Neural cell (in vitro differentiated cells): ENCODE measurements around the gene MGAT5B. TPM values are rescaled to one million over a fixed set of nuclear protein-coding genes. Genes with fewer than 3 reads are reported as not detected.

Source experiments
- H2AFZ ChIP-seq: fragments of 200-600, 300-800 bp; sonication (generic), shearing (Covaris generic); 2 replicates; pipeline ENCODE4 v1.6.0; 2014; ENCODE audit warnings: low read depth, mild to moderate bottlenecking, antibody characterized with exemption, low read length, moderate library complexity
- H3F3A ChIP-seq: fragments of 200-600 bp; shearing (Covaris generic); 2 replicates; pipeline ENCODE4 v1.6.1; 2016; ENCODE audit warnings: mild to moderate bottlenecking, moderate library complexity, mixed read lengths, antibody characterized with exemption, low read length; ENCODE audit not compliant: insufficient read depth, poor library complexity, severe bottlenecking
- H3K27ac ChIP-seq: fragments of 200-600, 300-800 bp; sonication (generic), shearing (Covaris generic); 2 replicates; pipeline ENCODE4 v1.5.1; 2014; ENCODE audit warnings: mild to moderate bottlenecking, low read length, moderate library complexity
- H3K27me3 ChIP-seq: fragments of 300-800, 200-600 bp; sonication (generic), shearing (Covaris generic); 2 replicates; pipeline ENCODE4 v1.6.0; 2014; ENCODE audit warnings: mild to moderate bottlenecking, low read depth, low read length, moderate library complexity; ENCODE audit not compliant: insufficient read depth
- H3K36me3 ChIP-seq: fragments of 300-800, 200-600 bp; sonication (generic), shearing (Covaris generic); 2 replicates; pipeline ENCODE4 v1.5.1; 2014; ENCODE audit warnings: mild to moderate bottlenecking, antibody characterized with exemption, low read length, moderate library complexity; ENCODE audit not compliant: insufficient read depth
- H3K4me2 ChIP-seq: fragments of 300-800, 200-600 bp; sonication (generic), shearing (Covaris generic); 2 replicates; pipeline ENCODE4 v1.6.0; 2014; ENCODE audit warnings: mild to moderate bottlenecking, low read length
- H3K4me3 ChIP-seq: fragments of 300-800, 200-600 bp; sonication (generic), shearing (Covaris generic); 2 replicates; pipeline ENCODE4 v1.5.1; 2014; ENCODE audit warnings: mild to moderate bottlenecking, low read length, moderate library complexity
- H3K79me2 ChIP-seq: fragments of 200-600 bp; shearing (Covaris generic); replicated peaks from 2 replicates; pipeline ENCODE4 v1.6.0; 2014; ENCODE audit warnings: mild to moderate bottlenecking, low read length, moderate library complexity; ENCODE audit not compliant: insufficient read depth
- H3K9ac ChIP-seq: fragments of 300-800, 200-600 bp; sonication (generic), shearing (Covaris generic); 2 replicates; pipeline ENCODE4 v1.6.1; 2016; ENCODE audit warnings: mild to moderate bottlenecking, low read length, mixed read lengths
- H3K9me2 ChIP-seq: fragments of 200-600 bp; shearing (Covaris generic); 2 replicates; pipeline ENCODE4 v1.6.1; 2016; ENCODE audit warnings: mild to moderate bottlenecking, low read length, mixed read lengths; ENCODE audit not compliant: insufficient read depth
- H3K9me3 ChIP-seq: fragments of 200-600, 300-800 bp; sonication (generic), shearing (Covaris generic); 2 replicates; pipeline ENCODE4 v1.6.1; 2016; ENCODE audit warnings: mild to moderate bottlenecking, mixed run types, low read length, moderate library complexity, mixed read lengths
- H4K20me1 ChIP-seq: fragments of 200-600 bp; shearing (Covaris generic); 2 replicates; pipeline ENCODE4 v1.6.1; 2016; ENCODE audit warnings: mild to moderate bottlenecking, mixed run types; ENCODE audit not compliant: insufficient read depth
- CTCF ChIP-seq: fragments of 450-650 bp; IDR thresholded peaks from 2 replicates; pipeline ENCODE4 v1.5.1; 2014; ENCODE audit warnings: antibody characterized with exemption, mild to moderate bottlenecking, moderate library complexity; ENCODE audit not compliant: poor library complexity, severe bottlenecking
- EP300 ChIP-seq: fragments of 450-650 bp; conservative IDR thresholded peaks from 2 replicates; pipeline ENCODE4 v1.6.1; 2014; ENCODE audit warnings: antibody characterized with exemption, mild to moderate bottlenecking, moderate library complexity; ENCODE audit not compliant: poor library complexity, severe bottlenecking
- EZH2 ChIP-seq: fragments of 200-600, 300-800 bp; shearing (Covaris generic), sonication (generic); IDR thresholded peaks from 2 replicates; pipeline ENCODE4 v1.6.1; 2014; ENCODE audit warnings: antibody characterized with exemption, low read length, borderline replicate concordance, mild to moderate bottlenecking; ENCODE audit not compliant: insufficient read depth, poor library complexity, severe bottlenecking
- MXI1 ChIP-seq: fragments of 450-650 bp; conservative IDR thresholded peaks from 2 replicates; pipeline ENCODE4 v1.6.1; 2014; ENCODE audit warnings: antibody characterized with exemption, mild to moderate bottlenecking; ENCODE audit not compliant: poor library complexity, severe bottlenecking
- POLR2AphosphoS5 ChIP-seq: IDR thresholded peaks from 2 replicates; pipeline ENCODE4 v1.6.1; 2012
- RAD21 ChIP-seq: fragments of 450-650 bp; conservative IDR thresholded peaks from 2 replicates; pipeline ENCODE4 v1.6.1; 2014; ENCODE audit warnings: antibody characterized with exemption, mild to moderate bottlenecking, moderate library complexity
- SMC3 ChIP-seq: fragments of 450-650 bp; conservative IDR thresholded peaks from 2 replicates; pipeline ENCODE4 v1.6.1; 2014; ENCODE audit warnings: antibody characterized with exemption, mild to moderate bottlenecking, moderate library complexity; ENCODE audit not compliant: poor library complexity
- TAF1 ChIP-seq: IDR thresholded peaks from 2 replicates; pipeline ENCODE4 v1.6.1; 2012; ENCODE audit warnings: low read depth
- polyA plus RNA-seq: library from polyadenylated mRNA; depleted of rRNA; stranded (reverse); fragments of >200 nt; gene quantifications from 2 replicates; pipeline ENCODE4 v1.2.3, GENCODE V29; 2014
- TF ChIP-seq, protein P1 (sequence below): IDR thresholded peaks from 2 replicates; pipeline ENCODE4 v1.6.1; 2012; ENCODE audit warnings: borderline replicate concordance

The MGAT5B gene
- polyA plus RNA-seq, 1 donor from 2014 or later, result 8.8 TPM

- Histone ChIP-seq H3K27me3 (no peaks in the 10 kb centered on the region), H3K9me3 (no peaks in the 10 kb centered on the region), H3K27ac (no peak overlapping the region), H3K4me3 (no peak overlapping the region), H4K20me1 (no peaks in the 10 kb centered on the region), H2AFZ (no peak overlapping the region), H3K9me2 (no peaks in the 10 kb centered on the region), H3K36me3 (no peaks in the 10 kb centered on the region), H3F3A (no peaks in the 10 kb centered on the region), H3K79me2 (no peaks in the 10 kb centered on the region), H3K4me2 (no peak overlapping the region), H3K9ac (no peak overlapping the region)
- TF ChIP-seq SMC3 (no peak), MXI1 (no peak)
Observed at GRCh38 chr17:76852843-76853242, 15.4 kb upstream of the MGAT5B start.

DNA sequence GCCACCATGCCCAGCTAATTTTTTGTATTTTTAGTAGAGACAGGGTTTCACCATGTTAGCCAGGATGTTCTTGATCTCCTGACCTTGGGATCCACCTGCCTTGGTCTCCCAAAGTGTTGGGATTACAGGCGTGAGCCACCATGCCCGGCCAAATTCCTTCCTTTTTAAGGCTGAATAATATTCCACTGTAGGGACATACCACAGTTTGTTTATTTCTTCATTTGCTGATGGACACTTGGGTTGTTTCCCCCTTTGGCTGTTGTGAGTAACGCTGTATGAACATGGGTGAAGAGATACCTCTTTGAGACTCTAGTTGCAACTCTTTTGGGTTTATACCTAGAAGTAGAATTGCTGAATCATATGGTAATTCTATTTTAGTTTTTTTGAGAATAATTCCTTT lies 13.1 kb upstream of the MGAT5B start:
- TF ChIP-seq EZH2, result no peak
- no peak for TF ChIP-seq CTCF
- no peak for TF ChIP-seq POLR2AphosphoS5
- TF ChIP-seq, protein P1, sequence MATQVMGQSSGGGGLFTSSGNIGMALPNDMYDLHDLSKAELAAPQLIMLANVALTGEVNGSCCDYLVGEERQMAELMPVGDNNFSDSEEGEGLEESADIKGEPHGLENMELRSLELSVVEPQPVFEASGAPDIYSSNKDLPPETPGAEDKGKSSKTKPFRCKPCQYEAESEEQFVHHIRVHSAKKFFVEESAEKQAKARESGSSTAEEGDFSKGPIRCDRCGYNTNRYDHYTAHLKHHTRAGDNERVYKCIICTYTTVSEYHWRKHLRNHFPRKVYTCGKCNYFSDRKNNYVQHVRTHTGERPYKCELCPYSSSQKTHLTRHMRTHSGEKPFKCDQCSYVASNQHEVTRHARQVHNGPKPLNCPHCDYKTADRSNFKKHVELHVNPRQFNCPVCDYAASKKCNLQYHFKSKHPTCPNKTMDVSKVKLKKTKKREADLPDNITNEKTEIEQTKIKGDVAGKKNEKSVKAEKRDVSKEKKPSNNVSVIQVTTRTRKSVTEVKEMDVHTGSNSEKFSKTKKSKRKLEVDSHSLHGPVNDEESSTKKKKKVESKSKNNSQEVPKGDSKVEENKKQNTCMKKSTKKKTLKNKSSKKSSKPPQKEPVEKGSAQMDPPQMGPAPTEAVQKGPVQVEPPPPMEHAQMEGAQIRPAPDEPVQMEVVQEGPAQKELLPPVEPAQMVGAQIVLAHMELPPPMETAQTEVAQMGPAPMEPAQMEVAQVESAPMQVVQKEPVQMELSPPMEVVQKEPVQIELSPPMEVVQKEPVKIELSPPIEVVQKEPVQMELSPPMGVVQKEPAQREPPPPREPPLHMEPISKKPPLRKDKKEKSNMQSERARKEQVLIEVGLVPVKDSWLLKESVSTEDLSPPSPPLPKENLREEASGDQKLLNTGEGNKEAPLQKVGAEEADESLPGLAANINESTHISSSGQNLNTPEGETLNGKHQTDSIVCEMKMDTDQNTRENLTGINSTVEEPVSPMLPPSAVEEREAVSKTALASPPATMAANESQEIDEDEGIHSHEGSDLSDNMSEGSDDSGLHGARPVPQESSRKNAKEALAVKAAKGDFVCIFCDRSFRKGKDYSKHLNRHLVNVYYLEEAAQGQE, result no peak
- TF ChIP-seq MXI1, result no peak
- no peak for TF ChIP-seq TAF1
- TF ChIP-seq SMC3, result no peak
- no peak for TF ChIP-seq RAD21
- TF ChIP-seq EP300, result no peak
- no peak overlapping the region for H2AFZ ChIP-seq
- no peaks in the 10 kb centered on the region for H4K20me1 ChIP-seq
- H3K9me3 ChIP-seq, result no peaks in the 10 kb centered on the region
- H3F3A ChIP-seq, result no peaks in the 10 kb centered on the region
- no peak overlapping the region for H3K27ac ChIP-seq
- H3K4me2 ChIP-seq, result no peak overlapping the region
- H3K27me3 ChIP-seq, result no peaks in the 10 kb centered on the region
- no peak overlapping the region for H3K4me3 ChIP-seq
- no peak overlapping the region for H3K9ac ChIP-seq
- H3K9me2 ChIP-seq, result no peaks in the 10 kb centered on the region
- no peaks in the 10 kb centered on the region for H3K79me2 ChIP-seq
- no peaks in the 10 kb centered on the region for H3K36me3 ChIP-seq

GRCh38 chr17:76862079-76862478 lies 6.1 kb upstream of the MGAT5B start:
- H3K27ac ChIP-seq, result no peak overlapping the region
- no peak overlapping the region for H2AFZ ChIP-seq
- H3K4me3 ChIP-seq, result no peak overlapping the region
- no peaks in the 10 kb centered on the region for H3K9me3 ChIP-seq
- no peaks in the 10 kb centered on the region for H3K36me3 ChIP-seq
- H3K4me2 ChIP-seq, result no peak overlapping the region
- H3K27me3 ChIP-seq, result no peaks in the 10 kb centered on the region
- TF ChIP-seq POLR2AphosphoS5 (no peak), SMC3 (no peak)
- no peaks in the 10 kb centered on the region for H3K9me2 ChIP-seq
- H3K9ac ChIP-seq, result no peak overlapping the region
- no peaks in the 10 kb centered on the region for H4K20me1 ChIP-seq
- H3F3A ChIP-seq, result peaks cover 3% of the 10 kb centered on the region
- no peaks in the 10 kb centered on the region for H3K79me2 ChIP-seq
